ENCODE data around the gene QTRT2. TPM values are rescaled to one million over a fixed set of nuclear protein-coding genes. Genes with fewer than 3 reads are reported as not detected.

Gene QTRT2
- total RNA-seq, 6 donors from 2014 or later: 14.7 to 25.7 (median 22.8) TPM

DNA sequence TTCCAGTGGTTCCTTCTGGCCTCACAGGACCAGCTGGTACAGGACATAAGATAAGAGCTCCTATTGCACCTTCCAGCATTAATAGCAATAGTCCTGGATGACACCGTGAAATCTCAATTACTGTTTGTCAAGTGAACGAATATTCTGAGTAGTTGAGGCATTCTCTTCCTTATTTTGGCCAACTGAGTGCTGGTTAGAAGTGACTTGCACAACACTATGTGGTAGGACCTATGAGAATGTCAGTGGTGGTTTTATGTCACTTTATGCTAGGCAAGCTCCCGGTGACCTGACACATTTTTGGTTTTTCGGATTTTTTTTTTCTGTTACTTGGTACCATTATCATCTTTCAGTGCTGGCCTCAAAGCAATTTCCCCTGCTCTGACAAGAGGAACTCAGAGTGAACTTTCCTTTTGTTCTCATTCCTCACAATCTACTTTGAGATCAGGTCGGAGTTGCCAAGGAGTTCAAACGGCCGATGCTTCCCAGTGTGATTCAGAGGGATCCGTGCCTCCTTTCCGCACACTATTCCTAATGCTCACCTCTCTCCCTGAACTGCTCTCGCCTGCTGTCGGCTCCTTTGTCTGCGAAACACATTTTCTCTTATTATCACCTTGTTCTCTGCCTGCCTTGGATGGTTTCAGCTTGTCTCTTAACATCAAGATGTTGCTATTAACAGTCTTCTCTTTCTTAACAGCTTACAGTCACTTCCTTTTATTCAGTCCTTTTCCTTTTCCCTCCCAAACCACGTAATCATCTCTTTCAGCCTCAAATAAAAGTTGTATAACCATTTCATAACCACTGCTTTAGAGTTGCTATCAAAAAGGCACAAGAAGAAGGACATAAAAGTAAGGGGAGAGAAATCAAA is 35.8 kb downstream of the QTRT2 start:
- Histone ChIP-seq H3K27me3 (no peaks in the 10 kb centered on the region), H3K4me3 (peak overlapping the region in 1 of 4 donors; percentile 3), H3K27ac (peak overlapping the region; percentile 21 to 89 (median 62)), H3K36me3 (peaks cover 0 to 7% (median 4%) of the 10 kb centered on the region in 4 donors), H3K4me1 (peaks cover 6 to 21% (median 14%) of the 10 kb centered on the region in 4 donors), H3K9me3 (no peaks in the 10 kb centered on the region)
- 26 to 27% methylated on average over 13 of the region's 13 CpGs for WGBS, 2 donors
- ATAC-seq (ENCODE audit: low FRiP score in 2 of 2): peak in 1 of 2 donors; percentile 31
- DNase-seq: no peak
- TF ChIP-seq, protein P1, sequence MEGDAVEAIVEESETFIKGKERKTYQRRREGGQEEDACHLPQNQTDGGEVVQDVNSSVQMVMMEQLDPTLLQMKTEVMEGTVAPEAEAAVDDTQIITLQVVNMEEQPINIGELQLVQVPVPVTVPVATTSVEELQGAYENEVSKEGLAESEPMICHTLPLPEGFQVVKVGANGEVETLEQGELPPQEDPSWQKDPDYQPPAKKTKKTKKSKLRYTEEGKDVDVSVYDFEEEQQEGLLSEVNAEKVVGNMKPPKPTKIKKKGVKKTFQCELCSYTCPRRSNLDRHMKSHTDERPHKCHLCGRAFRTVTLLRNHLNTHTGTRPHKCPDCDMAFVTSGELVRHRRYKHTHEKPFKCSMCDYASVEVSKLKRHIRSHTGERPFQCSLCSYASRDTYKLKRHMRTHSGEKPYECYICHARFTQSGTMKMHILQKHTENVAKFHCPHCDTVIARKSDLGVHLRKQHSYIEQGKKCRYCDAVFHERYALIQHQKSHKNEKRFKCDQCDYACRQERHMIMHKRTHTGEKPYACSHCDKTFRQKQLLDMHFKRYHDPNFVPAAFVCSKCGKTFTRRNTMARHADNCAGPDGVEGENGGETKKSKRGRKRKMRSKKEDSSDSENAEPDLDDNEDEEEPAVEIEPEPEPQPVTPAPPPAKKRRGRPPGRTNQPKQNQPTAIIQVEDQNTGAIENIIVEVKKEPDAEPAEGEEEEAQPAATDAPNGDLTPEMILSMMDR (IDR thresholded peaks at IDR 0.05): no peak
- TF ChIP-seq EP300 (IDR thresholded peaks at IDR 0.05): no peak
- TF ChIP-seq POLR2AphosphoS5 (IDR thresholded peaks at IDR 0.05): no peak
- TF ChIP-seq POLR2A (IDR thresholded peaks at IDR 0.05): no peak

DNA sequence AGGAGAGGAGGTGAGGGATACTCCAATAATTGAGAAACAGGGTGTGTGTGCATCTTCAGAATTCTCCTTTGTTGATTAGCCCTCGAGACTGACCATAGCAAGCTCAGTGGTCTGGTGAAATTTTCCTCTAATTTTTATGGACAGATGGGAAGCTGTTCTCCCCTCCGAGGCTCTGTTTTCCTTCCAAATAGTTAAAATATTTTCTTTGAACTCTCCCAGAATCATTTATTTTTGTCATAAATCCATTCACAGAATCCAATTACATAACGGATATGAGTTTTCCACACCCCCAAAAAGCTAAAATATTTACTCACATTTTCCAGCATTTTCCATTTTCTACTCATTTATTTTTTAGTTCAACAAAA is 36.5 kb downstream of the QTRT2 start:
- Histone ChIP-seq H3K27me3 (no peaks in the 10 kb centered on the region), H3K4me1 (peaks cover 6 to 21% (median 14%) of the 10 kb centered on the region in 4 donors), H3K27ac (peak overlapping the region in 3 of 4 donors; percentile 60 to 89 (median 63)), H3K9me3 (no peaks in the 10 kb centered on the region), H3K4me3 (no peak overlapping the region), H3K36me3 (peaks cover 0 to under 1% (median 0%) of the 10 kb centered on the region in 4 donors)
- TF ChIP-seq POLR2AphosphoS5 (IDR thresholded peaks at IDR 0.05) (no peak), EP300 (IDR thresholded peaks at IDR 0.05) (no peak)
- TF ChIP-seq, protein P1 (IDR thresholded peaks at IDR 0.05): no peak
- DNase-seq (no peak), ATAC-seq (ENCODE audit: low FRiP score in 2 of 2) (no peak)
- 32 to 37% methylated on average over 3 of the region's 3 CpGs for WGBS, 2 donors

DNA sequence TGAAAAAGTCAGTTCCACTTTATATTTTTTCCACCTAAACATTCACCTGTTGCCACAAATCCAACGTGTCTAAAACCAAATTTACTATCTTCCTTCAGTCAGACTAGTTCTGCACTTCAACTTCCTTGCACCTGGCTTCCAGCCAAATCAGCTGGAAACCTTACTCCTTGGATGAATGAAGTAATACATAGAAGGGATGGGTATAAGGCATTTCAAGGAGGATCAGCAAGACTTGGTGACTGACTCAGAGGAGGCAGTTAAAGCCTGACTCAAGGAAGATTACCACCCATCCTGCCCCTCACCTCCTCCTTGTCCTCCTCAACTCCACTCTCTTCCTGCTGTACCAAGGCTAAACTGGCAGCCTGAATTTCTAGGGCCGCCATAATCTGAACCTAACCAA is 37.1 kb downstream of the QTRT2 start:
- ATAC-seq (ENCODE audit: low FRiP score in 2 of 2) (no peak), DNase-seq (no peak)
- peak overlapping the region in 1 of 4 donors; percentile 89 for H3K27ac ChIP-seq
- TF ChIP-seq POLR2A (IDR thresholded peaks at IDR 0.05): no peak
- no peak for TF ChIP-seq EP300 (IDR thresholded peaks at IDR 0.05)
- TF ChIP-seq POLR2AphosphoS5 (IDR thresholded peaks at IDR 0.05): no peak
- TF ChIP-seq, protein P1 (IDR thresholded peaks at IDR 0.05): no peak
- no peaks in the 10 kb centered on the region for H3K27me3 ChIP-seq
- no peaks in the 10 kb centered on the region for H3K36me3 ChIP-seq
- H3K9me3 ChIP-seq: no peaks in the 10 kb centered on the region
- H3K4me3 ChIP-seq: no peak overlapping the region
- H3K4me1 ChIP-seq: peaks cover 6 to 21% (median 14%) of the 10 kb centered on the region in 4 donors
- 48 to 51% methylated on average over 2 of the region's 2 CpGs for WGBS, 2 donors

- Histone ChIP-seq H3K4me1 (peaks cover 6 to 21% (median 14%) of the 10 kb centered on the region in 4 donors), H3K9me3 (no peaks in the 10 kb centered on the region), H3K4me3 (no peak overlapping the region), H3K36me3 (no peaks in the 10 kb centered on the region), H3K27ac (no peak overlapping the region), H3K27me3 (no peaks in the 10 kb centered on the region)
- no peak for ATAC-seq (ENCODE audit: low FRiP score in 2 of 2)
- TF ChIP-seq EP300 (IDR thresholded peaks at IDR 0.05): no peak
- TF ChIP-seq POLR2AphosphoS5 (IDR thresholded peaks at IDR 0.05): no peak
- TF ChIP-seq, protein P1 (IDR thresholded peaks at IDR 0.05): no peak
- no peak for TF ChIP-seq POLR2A (IDR thresholded peaks at IDR 0.05)
- DNase-seq: no peak
- 78 to 81% methylated on average over 3 of the region's 3 CpGs for WGBS, 2 donors
Measured at GRCh38 chr3:114095796-114096195, 39.3 kb downstream of the QTRT2 start.

Data from upper lobe of left lung (tissue), 6 donors.